CD8-positive, alpha-beta memory T cell (primary cell): ENCODE results near the gene BCL3. TPM values are rescaled to one million over a fixed set of nuclear protein-coding genes. Genes with fewer than 3 reads are reported as not detected.
"Not testable (repeated sequence)": the region's sequence is repeated elsewhere in the genome, so short reads cannot be mapped to it uniquely, and the experiment has no call there.

Experiments
- CTCF ChIA-PET: fragments of 350-600 bp; sonication (Branson Sonifier 250); formaldehyde crosslinking; loops from one replicate; lab custom pipeline; 2021; ENCODE audit warnings: antibody characterized with exemption; lab: Charles Lee
- POLR2A ChIA-PET: fragments of 350-600 bp; sonication (Branson Sonifier 250); formaldehyde crosslinking; loops from one replicate; lab custom pipeline; 2021; ENCODE audit warnings: antibody characterized with exemption; lab: Charles Lee
- DNase-seq, 5 donors: peaks; one replicate each; pipeline versions ENCODE4 v3.0.0 to v3.0.0-alpha.2; 2020 to 2022; ENCODE audit warnings: mixed read lengths in 1 of 5
- H3K27ac ChIP-seq: one replicate; pipeline ENCODE4 v1.7.0; 2013; ENCODE audit warnings: low read depth, mild to moderate bottlenecking, low read length, moderate library complexity
- H3K27me3 ChIP-seq: 2 replicates; pipeline ENCODE4 v1.7.0; 2013; ENCODE audit warnings: low read length, mild to moderate bottlenecking; ENCODE audit not compliant: insufficient read depth, poor library complexity, severe bottlenecking
- H3K36me3 ChIP-seq: 2 replicates; pipeline ENCODE4 v1.7.0; 2013; ENCODE audit warnings: mild to moderate bottlenecking, low read length, moderate library complexity; ENCODE audit not compliant: insufficient read depth
- H3K4me1 ChIP-seq: 2 replicates; pipeline ENCODE4 v1.7.0; 2013; ENCODE audit warnings: mild to moderate bottlenecking, low read length, moderate library complexity; ENCODE audit not compliant: insufficient read depth
- H3K4me3 ChIP-seq: 2 replicates; pipeline ENCODE4 v1.7.0; 2013; ENCODE audit warnings: mild to moderate bottlenecking, low read length
- H3K9me3 ChIP-seq: 2 replicates; pipeline ENCODE4 v1.7.0; 2013; ENCODE audit warnings: mild to moderate bottlenecking, low read length
- H3K27ac Mint-ChIP-seq, 8 donors: one replicate each; pipeline ENCODE4 v1.8.0; 2020 to 2021; ENCODE audit warnings: mixed read lengths in 8 of 8, mild to moderate bottlenecking in 6 of 8, inconsistent platforms in 3 of 8, moderate library complexity in 3 of 8
- H3K27me3 Mint-ChIP-seq, 2 donors: one replicate each; pipeline ENCODE4 v1.8.0; 2020 to 2021; ENCODE audit warnings: mixed read lengths in 2 of 2, mild to moderate bottlenecking in 1 of 2, moderate library complexity in 1 of 2
- H3K36me3 Mint-ChIP-seq, 3 donors: one replicate each; pipeline ENCODE4 v1.8.0; 2020 to 2021; ENCODE audit warnings: mixed read lengths in 3 of 3, inconsistent platforms in 1 of 3, mild to moderate bottlenecking in 1 of 3
- H3K4me1 Mint-ChIP-seq, 3 donors: one replicate each; pipeline ENCODE4 v1.8.0; 2020 to 2021; ENCODE audit warnings: mixed read lengths in 3 of 3, inconsistent platforms in 1 of 3, mild to moderate bottlenecking in 1 of 3
- H3K4me3 Mint-ChIP-seq, 7 donors: one replicate each; pipeline ENCODE4 v1.8.0; 2020 to 2021; ENCODE audit warnings: mixed read lengths in 7 of 7, mild to moderate bottlenecking in 6 of 7, moderate library complexity in 4 of 7, inconsistent platforms in 2 of 7
- H3K9me3 Mint-ChIP-seq, 5 donors: one replicate each; pipeline ENCODE4 v1.8.0; 2020 to 2022; ENCODE audit warnings: mixed read lengths in 5 of 5, mild to moderate bottlenecking in 3 of 5, moderate library complexity in 2 of 5, inconsistent platforms in 1 of 5
- polyA plus RNA-seq: library from polyadenylated mRNA; unstranded; fragments of 300-500 nt; fragmentation: Illumina TruSeq; gene quantifications from one replicate; pipeline ENCODE4 v1.2.3, GENCODE V29; 2021
- total RNA-seq, 2 experiments: library from RNA; stranded (reverse); gene quantifications; one replicate each; pipeline ENCODE4 v1.2.3, GENCODE V29; 2021

The BCL3 gene
- total and polyA plus RNA-seq, 3 experiments from 2014 or later = 9.8 to 33.9 (median 30.5) TPM

GRCh38 chr19:44777715-44778347 is 29.3 kb downstream of the BCL3 start, which contains the start of gene CBLC:
CBLC (plus strand) TSS chr19:44777890; CDS start chr19:44777932, 42 bp downstream.
- Histone ChIP-seq H3K36me3 (no peaks in the 10 kb centered on the region), H3K9me3 (no peaks in the 10 kb centered on the region), H3K4me1 (no peaks in the 10 kb centered on the region), H3K4me3 (no peak within 1 kb of the TSS), H3K27ac (no peak within 1 kb of the TSS), H3K27me3 (no peaks in the 10 kb centered on the region)
- H3K27ac Mint-ChIP-seq = no peak within 1 kb of the TSS
- H3K4me3 Mint-ChIP-seq = no peak within 1 kb of the TSS
- POLR2A ChIA-PET = no interaction called here
- H3K27me3 Mint-ChIP-seq = peaks cover 7 to 12% of the 10 kb centered on the region in 2 donors
- peaks cover 0 to 2% (median 0%) of the 10 kb centered on the region in 5 donors for H3K9me3 Mint-ChIP-seq
- CTCF ChIA-PET = no interaction called here
- no peaks in the 10 kb centered on the region for H3K4me1 Mint-ChIP-seq
- H3K36me3 Mint-ChIP-seq = no peaks in the 10 kb centered on the region
- no peak for DNase-seq

- no peaks in the 10 kb centered on the region for H3K27me3 ChIP-seq
- POLR2A ChIA-PET = no interaction called here
- no peaks in the 10 kb centered on the region for H3K4me1 ChIP-seq
- H3K27me3 Mint-ChIP-seq = peaks cover 12% of the 10 kb centered on the region in 2 donors
- no peak overlapping the region for H3K4me3 Mint-ChIP-seq
- H3K36me3 ChIP-seq = no peaks in the 10 kb centered on the region
- H3K27ac ChIP-seq = no peak overlapping the region
- CTCF ChIA-PET = interaction anchor here (2.9 kb wide), 1 partner anchor 55 kb away, joined by 9 read pairs; no protein-coding TSS in a partner anchor
- H3K9me3 Mint-ChIP-seq = peaks cover 0 to 2% (median 0%) of the 10 kb centered on the region in 5 donors
- H3K4me1 Mint-ChIP-seq = peaks cover under 1 to 2% (median under 1%) of the 10 kb centered on the region in 3 donors
- DNase-seq = no peak
- H3K4me3 ChIP-seq = no peak overlapping the region
- H3K9me3 ChIP-seq = no peaks in the 10 kb centered on the region
- no peak overlapping the region for H3K27ac Mint-ChIP-seq
- no peaks in the 10 kb centered on the region for H3K36me3 Mint-ChIP-seq
Measured at GRCh38 chr19:44779150-44779549, 30.6 kb downstream of the BCL3 start.

GRCh38 chr19:44781694-44782093 is 33.2 kb downstream of the BCL3 start:
- H3K27me3 ChIP-seq, H3K4me1 ChIP-seq, H3K4me3 Mint-ChIP-seq, POLR2A ChIA-PET, H3K9me3 ChIP-seq, H3K9me3 Mint-ChIP-seq, H3K36me3 ChIP-seq, H3K27ac ChIP-seq, H3K36me3 Mint-ChIP-seq, H3K27ac Mint-ChIP-seq, H3K4me1 Mint-ChIP-seq, DNase-seq, H3K4me3 ChIP-seq: not testable (repeated sequence)
- H3K27me3 Mint-ChIP-seq = peaks cover 9 to 18% of the 10 kb centered on the region in 2 donors
- CTCF ChIA-PET = interaction anchor here (2.9 kb wide), 1 partner anchor 58 kb away, joined by 9 read pairs; no protein-coding TSS in a partner anchor

DNA sequence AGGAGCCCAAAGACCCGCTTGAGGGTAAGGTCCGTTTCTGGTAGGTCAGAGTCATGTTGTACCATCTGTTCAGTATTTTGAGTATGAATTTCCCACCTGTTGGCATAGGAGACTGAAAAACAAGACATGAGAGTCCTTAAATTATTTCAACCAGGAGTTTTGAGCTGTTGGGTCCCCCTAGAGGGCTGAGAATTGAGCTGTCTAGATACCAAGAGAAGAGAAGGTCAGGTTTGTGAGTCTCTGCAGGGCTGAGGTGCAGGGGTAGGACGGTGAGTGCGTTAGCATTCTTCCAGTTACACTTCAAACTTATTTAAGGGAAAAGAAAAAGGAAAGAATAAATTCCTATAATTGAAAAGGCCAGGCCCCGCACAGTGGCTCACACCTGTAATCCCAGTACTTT is 34.2 kb downstream of the BCL3 start:
- H3K9me3 Mint-ChIP-seq = no peaks in the 10 kb centered on the region
- peaks cover 3% of the 10 kb centered on the region for H3K4me1 ChIP-seq
- no peak overlapping the region for H3K27ac ChIP-seq
- POLR2A ChIA-PET = no interaction called here
- H3K4me3 ChIP-seq = no peak overlapping the region
- H3K36me3 Mint-ChIP-seq = no peaks in the 10 kb centered on the region
- H3K27ac Mint-ChIP-seq = no peak overlapping the region
- no peaks in the 10 kb centered on the region for H3K27me3 ChIP-seq
- no peak for DNase-seq
- H3K4me1 Mint-ChIP-seq = peaks cover 6% of the 10 kb centered on the region in 3 donors
- H3K27me3 Mint-ChIP-seq = peaks cover 6 to 18% of the 10 kb centered on the region in 2 donors
- no peaks in the 10 kb centered on the region for H3K36me3 ChIP-seq
- H3K9me3 ChIP-seq = no peaks in the 10 kb centered on the region
- no peak overlapping the region for H3K4me3 Mint-ChIP-seq
- CTCF ChIA-PET = interaction anchor here (1.4 kb wide), 1 partner anchor 59 kb away, joined by 9 read pairs; no protein-coding TSS in a partner anchor

GRCh38 chr19:44783545-44783944 is 35.0 kb downstream of the BCL3 start:
- no peaks in the 10 kb centered on the region for H3K9me3 Mint-ChIP-seq
- POLR2A ChIA-PET = no interaction called here

GRCh38 chr19:44785271-44785670 is 36.8 kb downstream of the BCL3 start:
- Histone ChIP-seq H3K27me3 (no peaks in the 10 kb centered on the region), H3K36me3 (no peaks in the 10 kb centered on the region), H3K9me3 (no peaks in the 10 kb centered on the region), H3K27ac (no peak overlapping the region), H3K4me1 (peaks cover 3% of the 10 kb centered on the region), H3K4me3 (no peak overlapping the region)
- H3K4me1 Mint-ChIP-seq = peaks cover 6% of the 10 kb centered on the region in 3 donors
- no peak for DNase-seq
- no peak overlapping the region for H3K27ac Mint-ChIP-seq
- H3K36me3 Mint-ChIP-seq = no peaks in the 10 kb centered on the region
- ChIA-PET POLR2A (no interaction called here), CTCF (interaction anchor here (0.7 to 1.6 kb wide), 3 partner anchors 13 to 73 kb away, joined by 3 to 7 read pairs (median 5); no protein-coding TSS in a partner anchor)
- H3K9me3 Mint-ChIP-seq = no peaks in the 10 kb centered on the region
- H3K27me3 Mint-ChIP-seq = peaks cover 4 to 14% of the 10 kb centered on the region in 2 donors
- H3K4me3 Mint-ChIP-seq = no peak overlapping the region

More at GRCh38 chr19:44783545-44783944, 35.0 kb downstream of the BCL3 start:
- no peaks in the 10 kb centered on the region for H3K27me3 ChIP-seq
- no peak for DNase-seq
- CTCF ChIA-PET = interaction anchor here (1.0 to 1.6 kb wide), 5 partner anchors 12 to 60 kb away, joined by 3 to 9 read pairs (median 6); no protein-coding TSS in a partner anchor
- H3K27me3 Mint-ChIP-seq = peaks cover 6 to 18% of the 10 kb centered on the region in 2 donors
- H3K27ac ChIP-seq = no peak overlapping the region
- H3K4me3 ChIP-seq = no peak overlapping the region
- peaks cover 3% of the 10 kb centered on the region for H3K4me1 ChIP-seq
- peaks cover 6% of the 10 kb centered on the region in 3 donors for H3K4me1 Mint-ChIP-seq
- no peaks in the 10 kb centered on the region for H3K36me3 Mint-ChIP-seq
- H3K4me3 Mint-ChIP-seq = no peak overlapping the region
- H3K9me3 ChIP-seq = no peaks in the 10 kb centered on the region
- no peaks in the 10 kb centered on the region for H3K36me3 ChIP-seq
- H3K27ac Mint-ChIP-seq = peak overlapping the region in 1 of 8 donors; percentile 73

DNA sequence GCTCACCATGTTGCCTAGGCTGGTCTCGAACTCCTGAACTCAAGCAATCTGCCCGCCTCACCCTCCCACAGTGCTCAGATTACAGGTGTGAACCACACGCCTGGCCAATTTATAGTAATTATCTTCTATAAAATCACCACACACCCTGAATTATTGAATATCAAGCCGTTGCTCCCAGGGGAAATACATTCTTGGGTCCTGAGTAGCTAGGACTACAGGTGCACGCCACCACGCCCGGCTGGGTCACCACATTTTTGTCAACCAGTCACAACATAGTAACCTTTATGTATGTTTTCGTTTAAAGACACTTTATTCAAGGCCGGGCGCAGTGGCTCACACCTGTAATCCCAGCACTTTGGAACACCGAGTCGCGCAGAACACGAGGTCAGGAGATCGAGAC is 37.5 kb downstream of the BCL3 start:
- peaks cover 6% of the 10 kb centered on the region in 3 donors for H3K4me1 Mint-ChIP-seq
- POLR2A ChIA-PET = no interaction called here
- Histone ChIP-seq H3K27me3 (no peaks in the 10 kb centered on the region), H3K4me1 (peaks cover 3% of the 10 kb centered on the region), H3K27ac (no peak overlapping the region), H3K4me3 (no peak overlapping the region), H3K9me3 (no peaks in the 10 kb centered on the region), H3K36me3 (no peaks in the 10 kb centered on the region)
- no peaks in the 10 kb centered on the region for H3K9me3 Mint-ChIP-seq
- H3K27me3 Mint-ChIP-seq = peaks cover 4 to 14% of the 10 kb centered on the region in 2 donors
- CTCF ChIA-PET = interaction anchor here (1.4 kb wide), 1 partner anchor 58 kb away, joined by 4 read pairs; no protein-coding TSS in a partner anchor
- H3K27ac Mint-ChIP-seq = no peak overlapping the region
- no peak overlapping the region for H3K4me3 Mint-ChIP-seq
- no peaks in the 10 kb centered on the region for H3K36me3 Mint-ChIP-seq
- DNase-seq = no peak

- CTCF ChIA-PET = interaction anchor here (1.2 kb wide), 1 partner anchor 18 kb away, joined by 4 read pairs; no protein-coding TSS in a partner anchor
- Histone ChIP-seq H3K4me1 (peaks cover 3% of the 10 kb centered on the region), H3K9me3 (no peaks in the 10 kb centered on the region), H3K4me3 (no peak overlapping the region), H3K27ac (no peak overlapping the region), H3K36me3 (no peaks in the 10 kb centered on the region), H3K27me3 (no peaks in the 10 kb centered on the region)
- no peak for DNase-seq
- Mint-ChIP-seq H3K36me3 (no peaks in the 10 kb centered on the region), H3K4me3 (no peak overlapping the region), H3K27ac (peak overlapping the region in 2 of 8 donors; percentile 17 to 27), H3K4me1 (peaks cover 6% of the 10 kb centered on the region in 3 donors), H3K27me3 (peaks cover 0 to 7% of the 10 kb centered on the region in 2 donors), H3K9me3 (no peaks in the 10 kb centered on the region)
- POLR2A ChIA-PET = no interaction called here
Measured at GRCh38 chr19:44788971-44789370, 40.5 kb downstream of the BCL3 start.
